Measurements from ENCODE around the gene PPIF. TPM values are rescaled to one million over a fixed set of nuclear protein-coding genes. Genes with fewer than 3 reads are reported as not detected.

Gene PPIF
- total RNA-seq (10 to 100 TPM; 26.3 to 33.7 TPM), polyA plus RNA-seq (10 to 100 TPM; 10.6 to 13.1 TPM)

DNA sequence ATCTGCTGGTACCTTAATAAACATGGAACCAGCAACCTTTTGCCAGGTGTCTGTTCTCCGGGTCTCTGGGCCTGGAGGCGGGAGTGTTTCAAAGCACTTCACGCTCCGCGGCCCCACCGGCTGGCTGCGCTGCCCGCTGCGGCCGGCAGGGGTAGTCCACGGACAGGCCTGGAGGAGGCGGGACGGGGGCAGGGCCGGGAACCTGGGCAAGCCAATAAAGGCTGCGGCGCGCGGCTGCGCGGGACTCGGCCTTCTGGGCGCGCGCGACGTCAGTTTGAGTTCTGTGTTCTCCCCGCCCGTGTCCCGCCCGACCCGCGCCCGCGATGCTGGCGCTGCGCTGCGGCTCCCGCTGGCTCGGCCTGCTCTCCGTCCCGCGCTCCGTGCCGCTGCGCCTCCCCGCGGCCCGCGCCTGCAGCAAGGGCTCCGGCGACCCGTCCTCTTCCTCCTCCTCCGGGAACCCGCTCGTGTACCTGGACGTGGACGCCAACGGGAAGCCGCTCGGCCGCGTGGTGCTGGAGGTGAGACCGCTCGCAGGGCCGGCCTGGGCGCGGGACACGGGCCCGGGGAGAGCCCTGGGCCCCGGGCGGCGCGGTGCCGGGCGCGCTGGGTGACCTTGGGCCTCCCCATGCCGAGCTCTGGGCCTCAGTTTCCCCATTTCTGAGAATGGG is at the start of gene PPIF:
TSS of gene PPIF (plus strand) at position 244 of the 668 bp plus-strand sequence. CDS start at position 324, 80 bp downstream.
- intact Hi-C loops (cut with micrococcal nuclease) = loop anchor here (1.0 kb wide), 6 partner anchors 24 to 1044 kb away; no protein-coding TSS in a partner anchor
- Histone ChIP-seq H3K27me3 (ENCODE audit: insufficient read depth, low read length) (no peaks in the 10 kb centered on the region), H3K9me3 (ENCODE audit: control insufficient read depth in 1 of 2, low read length in 2 of 2) (no peaks in the 10 kb centered on the region), H3K36me3 (ENCODE audit: insufficient read depth, low read length) (peaks cover 36% of the 10 kb centered on the region), H3K4me3 (ENCODE audit: low read length in 2 of 2) (peak within 1 kb of the TSS; percentile 47 to 79), H3K4me1 (ENCODE audit: insufficient read depth, low read length) (peaks cover 43% of the 10 kb centered on the region), H3K27ac (ENCODE audit: low read depth, low read length) (peak within 1 kb of the TSS; percentile 72)
- H3K27ac Mint-ChIP-seq = peak within 1 kb of the TSS; percentile 83 to 95 (median 92)
- H3K27me3 Mint-ChIP-seq = no peaks in the 10 kb centered on the region
- peak; percentile 85 to 92 (median 89) for DNase-seq
- peaks cover 23 to 31% of the 10 kb centered on the region in 2 donors for H3K36me3 Mint-ChIP-seq
- H3K4me3 Mint-ChIP-seq = peak within 1 kb of the TSS; percentile 77 to 84 (median 82)
- CTCF ChIA-PET (ENCODE audit: partially characterized antibody) = interaction anchor here (0.7 to 5.6 kb wide), 18 partner anchors 10 to 840 kb away, joined by 3 to 57 read pairs (median 7); partner anchors contain the start of gene ZCCHC24
- peaks cover 13 to 32% (median 23%) of the 10 kb centered on the region in 4 donors for H3K4me1 Mint-ChIP-seq
- no peaks in the 10 kb centered on the region for H3K9me3 Mint-ChIP-seq
- POLR2A ChIA-PET (ENCODE audit: partially characterized antibody) = interaction anchor here (1.1 to 7.0 kb wide), 12 partner anchors 11 to 105 kb away, joined by 3 to 80 read pairs (median 6); partner anchors contain the start of gene ZCCHC24

DNA sequence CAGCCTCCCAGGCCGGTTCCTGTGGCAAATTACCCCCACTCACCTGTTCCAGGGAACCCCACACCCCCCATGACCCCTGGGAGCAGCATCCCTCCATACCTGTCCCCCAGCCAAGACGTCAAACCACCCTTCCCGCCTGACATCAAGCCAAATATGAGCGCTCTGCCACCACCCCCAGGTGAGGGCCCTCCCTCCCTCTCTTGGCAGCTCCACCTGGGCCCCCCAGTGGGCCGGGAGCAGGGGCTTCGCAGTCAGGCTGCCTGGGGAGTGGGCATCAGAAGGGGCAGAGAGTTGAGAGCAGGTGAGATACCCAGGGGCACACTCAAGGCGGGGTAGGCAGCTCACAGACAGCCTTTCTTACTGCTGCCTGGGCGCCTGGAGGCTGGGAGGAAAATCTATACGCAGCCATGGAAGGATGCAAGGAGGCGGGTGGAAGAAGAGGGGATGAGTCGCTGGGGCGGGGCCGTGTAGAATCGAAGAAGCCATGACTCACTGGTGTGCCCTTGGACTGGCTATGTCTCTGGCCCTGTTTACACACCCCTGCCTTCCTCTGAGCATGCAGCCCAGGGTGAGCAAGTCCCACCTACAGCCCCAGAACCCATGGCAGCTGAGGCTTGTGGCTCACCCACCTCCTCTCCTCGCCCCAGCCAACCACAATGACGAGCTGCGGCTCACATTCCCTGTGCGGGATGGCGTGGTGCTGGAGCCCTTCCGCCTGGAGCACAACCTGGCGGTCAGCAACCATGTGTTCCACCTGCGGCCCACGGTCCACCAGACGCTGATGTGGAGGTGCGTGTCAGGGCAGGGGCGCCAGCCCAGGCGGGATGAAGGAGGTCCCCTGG is 48.6 kb upstream of the PPIF start:
- intact Hi-C loops (cut with micrococcal nuclease) = no loop called here
- H3K27ac Mint-ChIP-seq = peak overlapping the region in 1 of 7 donors; percentile 19
- H3K36me3 Mint-ChIP-seq = peaks cover 49 to 63% of the 10 kb centered on the region in 2 donors

DNA sequence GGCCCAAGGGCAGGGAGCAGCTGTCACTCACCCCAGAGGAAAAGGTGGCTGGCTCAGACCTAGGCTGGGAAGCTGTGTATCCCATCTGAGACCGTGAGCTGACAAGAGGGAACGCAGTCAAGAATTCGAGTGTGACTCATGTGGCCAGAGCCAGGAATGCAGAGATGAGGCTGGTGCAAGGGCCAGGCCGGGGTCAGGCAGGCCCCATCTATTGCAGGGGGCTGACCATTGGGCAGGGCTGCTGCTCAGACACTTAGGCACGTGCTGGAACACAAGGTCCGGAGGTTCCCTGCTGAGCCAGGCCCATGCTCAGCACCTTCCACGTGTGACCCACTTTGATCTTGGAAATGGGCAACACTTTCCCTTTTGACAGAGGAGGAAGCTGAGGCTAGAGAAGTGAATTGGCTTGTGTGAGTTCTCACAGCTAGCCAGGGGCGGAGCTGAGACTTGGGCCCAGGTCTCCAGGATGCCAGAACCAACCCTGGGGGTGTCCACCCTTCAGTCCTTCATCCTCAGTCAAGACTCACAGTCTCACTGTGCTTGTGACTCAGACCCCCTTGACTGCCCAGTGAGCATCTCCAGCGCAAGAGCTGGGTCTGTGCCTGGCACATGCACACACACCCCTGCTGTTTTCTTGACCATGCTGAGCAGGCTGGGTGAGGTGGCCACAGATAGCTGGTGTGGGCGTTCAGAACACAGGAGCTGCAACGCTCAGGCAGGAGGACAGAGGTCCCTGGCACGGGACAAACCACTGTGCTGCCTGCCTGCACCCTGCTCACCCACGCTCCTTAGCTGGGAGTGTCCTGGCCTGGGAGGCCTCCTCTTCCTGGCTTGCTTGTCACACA is 47.6 kb upstream of the PPIF start:
- Histone ChIP-seq H3K4me3 (ENCODE audit: low read length in 2 of 2) (no peak overlapping the region), H3K27ac (ENCODE audit: low read depth, low read length) (no peak overlapping the region), H3K4me1 (ENCODE audit: insufficient read depth, low read length) (no peaks in the 10 kb centered on the region), H3K36me3 (ENCODE audit: insufficient read depth, low read length) (peaks cover 39% of the 10 kb centered on the region), H3K27me3 (ENCODE audit: insufficient read depth, low read length) (no peaks in the 10 kb centered on the region), H3K9me3 (ENCODE audit: control insufficient read depth in 1 of 2, low read length in 2 of 2) (no peaks in the 10 kb centered on the region)
- DNase-seq = no peak
- POLR2A ChIA-PET (ENCODE audit: partially characterized antibody) = interaction anchor here (1.0 kb wide), 1 partner anchor 13 kb away, joined by 3 read pairs; no protein-coding TSS in a partner anchor
- Mint-ChIP-seq H3K36me3 (peaks cover 46 to 62% of the 10 kb centered on the region in 2 donors), H3K27ac (peak overlapping the region in 1 of 7 donors; percentile 59), H3K9me3 (no peaks in the 10 kb centered on the region), H3K4me1 (peaks cover 0 to 1% (median 0%) of the 10 kb centered on the region in 4 donors), H3K27me3 (no peaks in the 10 kb centered on the region), H3K4me3 (no peak overlapping the region)
- intact Hi-C loops (cut with micrococcal nuclease) = no loop called here
- CTCF ChIA-PET (ENCODE audit: partially characterized antibody) = no interaction called here

More for the DNA sequence above, 48.6 kb upstream of the PPIF start:
- Mint-ChIP-seq H3K4me3 (no peak overlapping the region), H3K27me3 (no peaks in the 10 kb centered on the region), H3K9me3 (no peaks in the 10 kb centered on the region), H3K4me1 (peaks cover 0 to 1% (median under 1%) of the 10 kb centered on the region in 4 donors)
- H3K27me3 ChIP-seq (ENCODE audit: insufficient read depth, low read length) = no peaks in the 10 kb centered on the region
- H3K4me3 ChIP-seq (ENCODE audit: low read length in 2 of 2) = no peak overlapping the region
- H3K36me3 ChIP-seq (ENCODE audit: insufficient read depth, low read length) = peaks cover 39% of the 10 kb centered on the region
- DNase-seq = no peak
- no peaks in the 10 kb centered on the region for H3K9me3 ChIP-seq (ENCODE audit: control insufficient read depth in 1 of 2, low read length in 2 of 2)
- POLR2A ChIA-PET (ENCODE audit: partially characterized antibody) = no interaction called here
- no peaks in the 10 kb centered on the region for H3K4me1 ChIP-seq (ENCODE audit: insufficient read depth, low read length)
- CTCF ChIA-PET (ENCODE audit: partially characterized antibody) = no interaction called here
- no peak overlapping the region for H3K27ac ChIP-seq (ENCODE audit: low read depth, low read length)

DNA sequence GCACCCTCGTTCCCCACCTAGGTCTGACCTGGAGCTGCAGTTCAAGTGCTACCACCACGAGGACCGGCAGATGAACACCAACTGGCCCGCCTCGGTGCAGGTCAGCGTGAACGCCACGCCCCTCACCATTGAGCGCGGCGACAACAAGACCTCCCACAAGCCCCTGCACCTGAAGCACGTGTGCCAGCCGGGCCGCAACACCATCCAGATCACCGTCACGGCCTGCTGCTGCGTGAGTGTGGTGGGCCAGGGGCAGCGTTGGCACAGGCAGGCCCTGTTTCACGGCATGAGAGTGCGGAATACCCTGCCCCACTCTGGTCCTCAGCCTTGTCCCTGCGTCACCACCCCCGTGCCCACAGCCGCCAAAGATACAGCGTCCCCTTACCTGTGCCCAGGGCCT is 46.6 kb upstream of the PPIF start:
- Histone ChIP-seq H3K36me3 (ENCODE audit: insufficient read depth, low read length) (peaks cover 39% of the 10 kb centered on the region), H3K9me3 (ENCODE audit: control insufficient read depth in 1 of 2, low read length in 2 of 2) (no peaks in the 10 kb centered on the region), H3K27me3 (ENCODE audit: insufficient read depth, low read length) (no peaks in the 10 kb centered on the region), H3K4me1 (ENCODE audit: insufficient read depth, low read length) (no peaks in the 10 kb centered on the region), H3K27ac (ENCODE audit: low read depth, low read length) (no peak overlapping the region), H3K4me3 (ENCODE audit: low read length in 2 of 2) (no peak overlapping the region)
- intact Hi-C loops (cut with micrococcal nuclease) = no loop called here
- Mint-ChIP-seq H3K9me3 (no peaks in the 10 kb centered on the region), H3K27me3 (no peaks in the 10 kb centered on the region), H3K36me3 (peaks cover 44 to 61% of the 10 kb centered on the region in 2 donors), H3K27ac (peak overlapping the region in 1 of 7 donors; percentile 43), H3K4me3 (no peak overlapping the region), H3K4me1 (no peaks in the 10 kb centered on the region)
- POLR2A ChIA-PET (ENCODE audit: partially characterized antibody) = interaction anchor here (1.0 kb wide), 1 partner anchor 14 kb away, joined by 3 read pairs; no protein-coding TSS in a partner anchor
- CTCF ChIA-PET (ENCODE audit: partially characterized antibody) = no interaction called here
- DNase-seq = no peak

DNA sequence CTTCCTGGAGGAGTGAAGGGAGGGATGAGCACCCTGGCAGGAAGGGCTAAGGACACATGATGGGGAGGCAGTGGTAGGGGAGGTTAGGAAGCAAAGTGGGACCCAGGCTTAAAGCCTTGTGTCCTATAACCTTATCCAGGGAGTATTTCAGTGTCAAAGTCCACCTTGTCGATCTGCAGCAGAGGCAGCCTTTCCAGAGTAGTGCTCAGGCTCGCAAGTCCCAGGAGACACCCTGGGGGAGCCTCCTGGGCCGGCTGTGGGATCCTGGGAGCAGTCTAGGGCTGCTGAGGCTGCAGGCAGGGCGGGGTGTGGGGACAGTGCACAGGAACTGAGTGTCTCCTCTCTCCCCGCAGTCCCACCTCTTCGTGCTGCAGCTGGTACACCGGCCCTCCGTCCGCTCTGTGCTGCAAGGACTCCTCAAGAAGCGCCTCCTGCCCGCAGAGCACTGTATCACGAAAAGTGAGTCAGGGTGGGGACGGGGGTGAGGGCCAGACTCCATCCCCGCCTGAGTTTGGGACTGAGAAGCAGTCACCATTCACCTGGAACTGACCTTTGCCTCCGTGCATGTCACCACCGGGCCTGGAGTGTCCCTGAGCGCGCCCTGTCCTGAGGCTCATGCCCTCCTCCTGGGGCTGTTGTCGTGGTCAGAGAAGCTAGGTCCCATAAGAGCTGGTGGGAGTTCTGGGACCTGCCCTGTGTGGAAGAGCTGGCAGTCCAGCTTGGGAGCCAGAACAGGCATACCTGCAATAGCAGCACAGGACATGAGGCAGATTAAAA is 45.3 kb upstream of the PPIF start:
- H3K4me1 Mint-ChIP-seq = no peaks in the 10 kb centered on the region
- no peaks in the 10 kb centered on the region for H3K9me3 ChIP-seq (ENCODE audit: control insufficient read depth in 1 of 2, low read length in 2 of 2)
- no peaks in the 10 kb centered on the region for H3K27me3 Mint-ChIP-seq
- no peaks in the 10 kb centered on the region for H3K4me1 ChIP-seq (ENCODE audit: insufficient read depth, low read length)
- ChIA-PET POLR2A (ENCODE audit: partially characterized antibody) (interaction anchor here (1.3 kb wide), 1 partner anchor 44 kb away, joined by 3 read pairs; no protein-coding TSS in a partner anchor), CTCF (ENCODE audit: partially characterized antibody) (interaction anchor here (0.9 kb wide), 1 partner anchor 42 kb away, joined by 4 read pairs; no protein-coding TSS in a partner anchor)
- DNase-seq = no peak
- no peaks in the 10 kb centered on the region for H3K27me3 ChIP-seq (ENCODE audit: insufficient read depth, low read length)
- no peak overlapping the region for H3K4me3 Mint-ChIP-seq
- H3K36me3 ChIP-seq (ENCODE audit: insufficient read depth, low read length) = peaks cover 39% of the 10 kb centered on the region
- intact Hi-C loops (cut with micrococcal nuclease) = no loop called here
- H3K27ac ChIP-seq (ENCODE audit: low read depth, low read length) = no peak overlapping the region
- H3K36me3 Mint-ChIP-seq = peaks cover 32 to 60% of the 10 kb centered on the region in 2 donors
- peak overlapping the region in 2 of 7 donors; percentile 65 to 68 for H3K27ac Mint-ChIP-seq
- no peaks in the 10 kb centered on the region for H3K9me3 Mint-ChIP-seq
- H3K4me3 ChIP-seq (ENCODE audit: low read length in 2 of 2) = no peak overlapping the region

Data from CD4-positive, alpha-beta memory T cell (primary cell).